Spleen (tissue), 7 donors: ENCODE results near the gene EPHB6.

Experiments used
- POLR2A ChIP-seq, 3 donors: fragments of 450-650 bp; IDR thresholded peaks; one replicate each; pipeline ENCODE4 v1.5.1; 2017; ENCODE audit warnings: antibody characterized with exemption in 3 of 3, mild to moderate bottlenecking in 1 of 3
- TF ChIP-seq, protein P1 (sequence below), 11 experiments: fragments of 200-600 bp in 7 of 11; fragments of 450-650 bp in 4 of 11; sonication (generic) in 4 of 11; IDR thresholded peaks in 8 of 11; conservative IDR thresholded peaks in 3 of 11; 1 replicate in 7 of 11; 2 replicates in 4 of 11; pipeline versions ENCODE4 v1.4.0 to v1.8.0; 2016 to 2021; ENCODE audit warnings: antibody characterized with exemption in 11 of 11, inconsistent platforms in 4 of 11, mild to moderate bottlenecking in 1 of 11
- donor health status: DM: no; HTN: no; CAD: no; lungs with moderate emphysema.
- donor health status: DM: no; HTN: no; CAD: no.
- donor health status: DM: no; HTN: no; CAD: no.

GRCh38 chr7:142882338-142882678 lies 27.4 kb downstream of the EPHB6 start:
- TF ChIP-seq, protein P1, sequence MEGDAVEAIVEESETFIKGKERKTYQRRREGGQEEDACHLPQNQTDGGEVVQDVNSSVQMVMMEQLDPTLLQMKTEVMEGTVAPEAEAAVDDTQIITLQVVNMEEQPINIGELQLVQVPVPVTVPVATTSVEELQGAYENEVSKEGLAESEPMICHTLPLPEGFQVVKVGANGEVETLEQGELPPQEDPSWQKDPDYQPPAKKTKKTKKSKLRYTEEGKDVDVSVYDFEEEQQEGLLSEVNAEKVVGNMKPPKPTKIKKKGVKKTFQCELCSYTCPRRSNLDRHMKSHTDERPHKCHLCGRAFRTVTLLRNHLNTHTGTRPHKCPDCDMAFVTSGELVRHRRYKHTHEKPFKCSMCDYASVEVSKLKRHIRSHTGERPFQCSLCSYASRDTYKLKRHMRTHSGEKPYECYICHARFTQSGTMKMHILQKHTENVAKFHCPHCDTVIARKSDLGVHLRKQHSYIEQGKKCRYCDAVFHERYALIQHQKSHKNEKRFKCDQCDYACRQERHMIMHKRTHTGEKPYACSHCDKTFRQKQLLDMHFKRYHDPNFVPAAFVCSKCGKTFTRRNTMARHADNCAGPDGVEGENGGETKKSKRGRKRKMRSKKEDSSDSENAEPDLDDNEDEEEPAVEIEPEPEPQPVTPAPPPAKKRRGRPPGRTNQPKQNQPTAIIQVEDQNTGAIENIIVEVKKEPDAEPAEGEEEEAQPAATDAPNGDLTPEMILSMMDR (IDR thresholded peaks at IDR 0.05 in 8 of 11, conservative IDR thresholded peaks at IDR 0.05 in 3 of 11): no peak
- no peak for TF ChIP-seq POLR2A (IDR thresholded peaks at IDR 0.05)
